Glutamatergic neuron (in vitro differentiated cells): Measurements from ENCODE around the gene MLXIP. TPM values are rescaled to one million over a fixed set of nuclear protein-coding genes. Genes with fewer than 3 reads are reported as not detected.

Experiments
- DNase-seq: peaks from one replicate; pipeline ENCODE4 v3.0.0; 2022
- H3K27ac Mint-ChIP-seq: one replicate; pipeline ENCODE4 v1.8.0; 2020; ENCODE audit warnings: mild to moderate bottlenecking, mixed read lengths, inconsistent platforms; ENCODE audit not compliant: unreplicated experiment
- H3K27me3 Mint-ChIP-seq: one replicate; pipeline ENCODE4 v1.8.0; 2020; ENCODE audit warnings: mild to moderate bottlenecking, moderate library complexity, mixed read lengths, inconsistent platforms; ENCODE audit not compliant: unreplicated experiment
- H3K36me3 Mint-ChIP-seq: one replicate; pipeline ENCODE4 v1.8.0; 2020; ENCODE audit warnings: mild to moderate bottlenecking, mixed read lengths, inconsistent platforms; ENCODE audit not compliant: unreplicated experiment
- H3K4me1 Mint-ChIP-seq: one replicate; pipeline ENCODE4 v1.8.0; 2020; ENCODE audit warnings: mild to moderate bottlenecking, low read depth, mixed read lengths, inconsistent platforms; ENCODE audit not compliant: unreplicated experiment
- H3K4me3 Mint-ChIP-seq: one replicate; pipeline ENCODE4 v1.8.0; 2020; ENCODE audit warnings: mild to moderate bottlenecking, mixed read lengths, inconsistent platforms; ENCODE audit not compliant: unreplicated experiment
- H3K9me3 Mint-ChIP-seq: one replicate; pipeline ENCODE4 v1.8.0; 2020; ENCODE audit warnings: mild to moderate bottlenecking, moderate library complexity, mixed read lengths, inconsistent platforms; ENCODE audit not compliant: unreplicated experiment
- CTCF ChIP-seq: fragments of 200-600 bp; sonication (generic); IDR thresholded peaks from one replicate; pipeline ENCODE4 v1.5.0; 2021; ENCODE audit not compliant: partially characterized antibody, unreplicated experiment
- total RNA-seq: library from RNA; stranded (reverse); fragmentation: NEBNext Ultra II Directional; extraction: Animal tissue kit (Norgen Biotek cat#: 25700); gene quantifications from one replicate; pipeline ENCODE4 v1.2.1, GENCODE V29; 2021; ENCODE audit not compliant: unreplicated experiment

MLXIP gene
- total RNA-seq, 1 donor from 2014 or later = 120 TPM

GRCh38 chr12:122094137-122094734, 15.7 kb downstream of the MLXIP start:
- TF ChIP-seq CTCF = no peak
- no peak for DNase-seq
- Mint-ChIP-seq H3K36me3 (no peaks in the 10 kb centered on the region), H3K27ac (no peak overlapping the region), H3K4me1 (peaks cover 28% of the 10 kb centered on the region), H3K9me3 (peaks cover 21% of the 10 kb centered on the region), H3K4me3 (no peak overlapping the region), H3K27me3 (peaks cover 9% of the 10 kb centered on the region)

- Mint-ChIP-seq H3K36me3 (no peaks in the 10 kb centered on the region), H3K4me3 (no peak overlapping the region), H3K27me3 (peaks cover 12% of the 10 kb centered on the region), H3K9me3 (peaks cover 23% of the 10 kb centered on the region), H3K4me1 (peaks cover 31% of the 10 kb centered on the region), H3K27ac (no peak overlapping the region)
- no peak for DNase-seq
- no peak for TF ChIP-seq CTCF
Observed at GRCh38 chr12:122094735-122095631, 16.4 kb downstream of the MLXIP start.

- no peak for DNase-seq
- peaks cover 37% of the 10 kb centered on the region for H3K4me1 Mint-ChIP-seq
- H3K27ac Mint-ChIP-seq = peak overlapping the region; percentile 69
- H3K9me3 Mint-ChIP-seq = peaks cover 23% of the 10 kb centered on the region
- peaks cover 12% of the 10 kb centered on the region for H3K27me3 Mint-ChIP-seq
- H3K4me3 Mint-ChIP-seq = peak overlapping the region; percentile 16
- H3K36me3 Mint-ChIP-seq = no peaks in the 10 kb centered on the region
- no peak for TF ChIP-seq CTCF
Observed at GRCh38 chr12:122096014-122096413, 17.5 kb downstream of the MLXIP start.

GRCh38 chr12:122096591-122097149, 18.1 kb downstream of the MLXIP start:
- Mint-ChIP-seq H3K4me1 (peaks cover 41% of the 10 kb centered on the region), H3K36me3 (no peaks in the 10 kb centered on the region), H3K9me3 (peaks cover 23% of the 10 kb centered on the region), H3K4me3 (peak overlapping the region; percentile 56), H3K27me3 (peaks cover 12% of the 10 kb centered on the region), H3K27ac (peak overlapping the region; percentile 69)
- TF ChIP-seq CTCF = no peak
- no peak for DNase-seq
